Activated CD8-positive, alpha-beta memory T cell treated with anti-CD3 and anti-CD28 coated beads, Interleukin-2, amount 50 U/mL, for 48 hours (primary cell): Measurements from ENCODE around the gene GFPT1.
"Not testable (repeated sequence)": the region's sequence is repeated elsewhere in the genome, so short reads cannot be mapped to it uniquely, and the experiment has no call there.

Experiments
- DNase-seq: peaks from one replicate; pipeline ENCODE4 v3.0.0-alpha.2; 2020

Gene GFPT1

GRCh38 chr2:69383176-69383812, 3.7 kb downstream of the GFPT1 start:
- no peak for DNase-seq

GRCh38 chr2:69382547-69382946, 4.5 kb downstream of the GFPT1 start:
- DNase-seq: no peak

GRCh38 chr2:69381337-69381737, 5.7 kb downstream of the GFPT1 start:
- no peak for DNase-seq

GRCh38 chr2:69380072-69380917, 6.7 kb downstream of the GFPT1 start:
- DNase-seq: no peak

DNA sequence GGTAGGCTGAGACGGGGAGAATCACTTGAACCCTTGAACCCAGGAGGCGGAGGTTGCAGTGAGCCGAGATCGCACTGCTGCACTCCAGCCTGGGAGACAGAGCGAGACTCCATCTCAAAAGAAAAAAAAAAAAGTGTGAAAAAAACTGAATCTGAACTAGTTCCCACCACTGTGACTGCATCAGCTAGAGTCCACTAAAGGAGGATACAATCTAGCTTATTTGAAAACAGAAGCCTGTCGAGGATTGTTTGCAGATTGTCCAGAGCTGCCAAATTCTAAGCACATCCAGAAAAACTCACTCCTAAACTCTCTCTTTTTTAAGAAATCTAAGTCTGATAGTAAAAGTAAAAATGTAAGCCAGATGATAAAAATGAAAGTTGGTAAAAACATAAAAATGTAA, 10.6 kb downstream of the GFPT1 start:
- DNase-seq: no peak

- DNase-seq: no peak
Observed at GRCh38 chr2:69375494-69376353, 11.3 kb downstream of the GFPT1 start.

- no peak for DNase-seq
Observed at GRCh38 chr2:69372767-69373166, 14.3 kb downstream of the GFPT1 start.

DNA sequence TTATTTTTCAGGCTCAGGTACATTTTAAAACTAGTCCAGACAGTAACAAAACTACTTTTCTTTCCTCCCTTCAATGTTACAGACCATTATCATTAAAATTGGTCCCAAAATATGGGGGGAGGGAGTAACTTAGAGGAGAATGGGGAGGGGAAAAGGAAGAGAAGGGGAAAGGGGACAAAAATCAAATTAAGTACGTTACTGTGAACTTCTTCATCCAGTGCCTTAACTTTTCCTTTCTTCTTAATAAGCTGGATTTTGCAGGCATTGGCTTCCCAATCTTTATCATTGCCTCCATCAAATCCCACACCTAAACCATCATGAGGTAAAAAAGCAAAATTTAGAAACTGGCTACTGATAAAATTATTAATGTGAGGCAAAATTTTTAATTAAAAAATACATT, 17.2 kb downstream of the GFPT1 start:
- DNase-seq: no peak

GRCh38 chr2:69368588-69368987, 18.4 kb downstream of the GFPT1 start:
- no peak for DNase-seq

DNA sequence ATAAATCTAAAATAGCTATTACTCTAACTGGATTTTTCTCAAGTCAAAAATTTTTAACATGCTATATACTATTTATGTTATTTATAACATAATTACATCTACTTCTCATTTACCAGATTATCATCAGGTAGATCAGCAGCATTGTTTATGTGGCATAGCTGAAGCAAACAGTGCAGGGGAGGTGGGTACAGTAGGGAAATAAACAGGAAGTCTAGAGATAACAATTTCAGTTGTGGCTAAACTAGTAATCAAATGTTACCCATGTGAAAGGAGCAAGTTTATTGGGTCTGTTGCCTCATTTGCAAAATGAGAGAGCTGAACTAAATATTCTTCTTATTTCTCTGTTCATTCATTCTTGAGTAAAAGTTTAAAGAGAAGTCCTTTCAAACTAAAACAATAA, 27.7 kb downstream of the GFPT1 start:
- no peak for DNase-seq

DNA sequence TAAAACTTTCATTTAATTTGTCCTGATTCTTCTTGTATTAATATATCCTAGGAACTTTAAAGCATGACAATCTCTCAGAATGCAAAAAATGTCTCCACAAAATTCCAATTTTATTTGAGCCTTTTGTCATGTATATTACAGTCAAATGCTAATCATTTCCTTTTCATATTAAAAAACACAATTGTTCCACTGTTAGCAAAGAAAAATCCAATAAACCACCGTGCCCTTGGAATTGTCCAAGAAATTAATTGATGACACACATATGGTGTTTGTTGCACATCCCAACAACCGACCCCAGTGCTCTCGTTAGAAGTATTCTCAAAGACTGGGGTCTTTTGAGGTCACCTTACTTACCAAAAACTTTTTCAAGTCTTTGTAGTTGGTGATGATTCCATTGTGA, 28.1 kb downstream of the GFPT1 start:
- DNase-seq: no peak

GRCh38 chr2:69356471-69356870, 30.6 kb downstream of the GFPT1 start:
- DNase-seq: no peak

- DNase-seq: not testable (repeated sequence)
Observed at GRCh38 chr2:69354976-69355375, 32.1 kb downstream of the GFPT1 start.

DNA sequence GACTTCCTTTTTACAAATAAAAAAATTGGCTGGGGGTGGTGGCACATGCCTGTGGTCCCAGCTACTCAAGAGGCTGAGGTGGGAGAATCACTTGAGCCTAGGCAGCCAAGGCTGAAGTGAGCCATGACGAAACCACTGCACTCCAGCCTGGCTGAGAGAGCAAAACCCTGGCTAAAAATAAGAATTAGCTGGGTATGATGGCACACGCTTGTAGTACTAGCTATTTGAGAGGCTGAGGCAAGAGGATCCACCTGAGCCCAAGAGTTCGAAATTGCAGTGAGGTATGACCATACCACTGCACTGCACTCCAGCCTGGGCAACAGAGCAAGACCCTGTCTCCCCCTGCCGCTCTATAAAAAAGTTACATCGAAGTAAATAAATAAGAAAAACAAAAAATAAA, 33.7 kb downstream of the GFPT1 start:
- no peak for DNase-seq

DNA sequence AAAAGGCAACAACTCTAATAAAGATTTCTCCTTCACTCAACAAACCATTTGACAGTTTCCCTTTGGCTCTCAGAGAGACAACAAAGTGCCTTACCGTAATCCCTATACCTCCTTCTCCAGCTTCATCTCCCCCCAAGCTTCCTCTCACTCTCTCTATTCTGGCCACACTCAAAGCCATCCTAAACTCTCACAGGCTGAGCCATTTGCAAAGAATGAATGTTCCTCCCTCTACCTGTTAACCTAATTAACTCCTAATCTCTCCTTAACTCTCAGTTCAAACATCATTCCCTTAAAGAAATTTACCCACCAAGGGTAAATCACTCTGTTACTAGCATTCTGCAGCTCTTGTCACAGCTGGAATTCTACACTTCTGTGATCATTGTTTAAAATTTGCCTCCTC, 38.2 kb downstream of the GFPT1 start:
- no peak for DNase-seq

GRCh38 chr2:69345434-69345833, 41.6 kb downstream of the GFPT1 start:
- DNase-seq: no peak

GRCh38 chr2:69344305-69344704, 42.7 kb downstream of the GFPT1 start:
- no peak for DNase-seq

DNA sequence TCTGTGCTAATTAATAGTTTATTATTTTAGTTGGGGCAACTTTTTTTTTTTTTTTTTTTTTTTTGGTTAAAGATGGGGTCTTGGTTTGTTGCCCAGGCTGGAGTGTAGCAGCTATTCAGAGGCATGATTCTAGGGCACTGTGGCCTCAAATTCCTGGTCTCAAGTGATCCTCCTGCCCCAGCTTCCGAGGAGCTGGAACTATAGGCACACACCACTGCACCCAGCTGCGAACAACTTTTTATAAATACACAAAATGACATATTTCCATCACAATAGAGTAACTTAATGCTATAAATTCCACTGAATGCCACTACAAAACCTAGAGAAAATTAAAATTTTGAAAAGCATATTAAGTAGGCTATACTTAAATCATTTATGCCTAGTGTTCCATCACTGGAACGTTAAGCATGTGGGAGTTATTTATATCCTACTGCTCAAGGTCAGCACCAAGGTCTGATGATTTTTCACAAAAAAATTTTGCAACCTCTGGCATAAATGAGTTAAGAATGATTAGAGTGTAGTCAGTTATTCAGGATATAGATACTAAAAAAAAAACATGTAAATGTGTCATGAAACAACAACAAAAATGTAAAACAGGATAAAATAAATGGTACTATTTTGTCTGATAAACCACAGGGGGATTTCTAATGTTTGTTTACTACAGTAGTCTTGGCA, 46.8 kb downstream of the GFPT1 start:
- no peak for DNase-seq

DNA sequence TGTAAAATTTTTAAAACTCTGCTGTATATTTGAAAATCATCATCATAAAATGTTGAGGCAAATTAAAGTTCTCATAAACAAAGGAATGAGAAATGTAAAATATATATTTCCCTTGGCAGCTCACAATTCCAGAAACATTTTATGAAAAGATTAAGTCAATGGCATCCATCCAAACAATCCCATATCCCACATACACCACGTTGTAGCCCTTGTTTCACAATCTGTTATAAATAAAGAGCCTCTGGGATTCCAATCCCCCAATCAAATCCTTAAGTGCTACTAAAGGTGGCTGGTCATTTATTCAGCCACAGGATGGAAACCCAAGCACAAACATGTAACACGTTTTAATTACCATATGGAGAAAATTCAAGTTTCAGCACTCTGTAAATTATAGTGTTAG, 51.7 kb downstream of the GFPT1 start:
- no peak for DNase-seq

GRCh38 chr2:69333352-69333751, 53.7 kb downstream of the GFPT1 start:
- no peak for DNase-seq

- DNase-seq: no peak
Observed at GRCh38 chr2:69330781-69331180, 56.2 kb downstream of the GFPT1 start.

DNA sequence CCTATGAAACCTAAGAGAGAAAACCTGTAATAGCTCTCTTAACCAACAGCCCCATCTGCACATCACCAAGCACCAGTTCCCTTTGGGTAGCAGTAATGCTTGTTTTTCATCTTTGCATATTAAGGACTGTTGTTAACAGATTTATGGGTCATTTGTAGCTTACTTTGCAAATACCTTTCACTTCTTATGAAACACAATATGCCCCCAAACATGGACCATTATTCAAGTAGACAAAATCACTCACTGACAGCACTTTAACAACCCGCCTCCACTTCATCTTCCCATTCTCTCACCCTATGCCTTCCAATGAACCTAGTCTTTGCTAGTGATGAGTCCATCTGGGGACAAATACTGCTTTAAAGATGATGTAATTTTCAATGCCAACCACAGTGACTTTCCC, 64.4 kb downstream of the GFPT1 start:
- no peak for DNase-seq

GRCh38 chr2:69316550-69316949, 70.5 kb downstream of the GFPT1 start:
- DNase-seq: no peak
